Liver (tissue), 9 donors: ENCODE results near the gene SMIM15. TPM values are rescaled to one million over a fixed set of nuclear protein-coding genes. Genes with fewer than 3 reads are reported as not detected.

ENCODE experiments used
- DNase-seq: peaks from one replicate; pipeline ENCODE4 v3.0.0-alpha.2; 2017; ENCODE audit warnings: low spot score
- H3K27ac ChIP-seq, 2 donors: one replicate each; pipeline ENCODE4 v1.7.0; 2013; ENCODE audit warnings: inconsistent platforms in 2 of 2, low read length in 2 of 2, control low read depth in 1 of 2, low read depth in 1 of 2, mild to moderate bottlenecking in 1 of 2
- H3K27me3 ChIP-seq, 4 donors: one replicate each; pipeline versions ENCODE4 v1.6.1 to v1.7.0; 2013; ENCODE audit warnings: low read length in 3 of 4, inconsistent platforms in 1 of 4, mild to moderate bottlenecking in 1 of 4, moderate library complexity in 1 of 4; ENCODE audit not compliant: control insufficient read depth in 4 of 4, insufficient read depth in 4 of 4
- H3K36me3 ChIP-seq, 4 donors: one replicate each; pipeline versions ENCODE4 v1.6.1 to v1.7.0; 2013; ENCODE audit warnings: low read length in 3 of 4, mild to moderate bottlenecking in 3 of 4, low read depth in 1 of 4, moderate library complexity in 1 of 4; ENCODE audit not compliant: control insufficient read depth in 4 of 4, insufficient read depth in 3 of 4
- H3K4me1 ChIP-seq, 4 donors: one replicate each; pipeline versions ENCODE4 v1.6.1 to v1.7.0; 2013; ENCODE audit warnings: low read length in 3 of 4, mild to moderate bottlenecking in 3 of 4, moderate library complexity in 1 of 4; ENCODE audit not compliant: control insufficient read depth in 4 of 4, insufficient read depth in 4 of 4
- H3K4me3 ChIP-seq, 3 donors: one replicate each; pipeline versions ENCODE4 v1.6.1 to v1.7.0; 2013; ENCODE audit warnings: low read length in 3 of 3, control low read depth in 1 of 3, low read depth in 1 of 3, mild to moderate bottlenecking in 1 of 3
- H3K9ac ChIP-seq, 2 donors: one replicate each; pipeline ENCODE4 v1.7.0; 2013; ENCODE audit warnings: low read length in 2 of 2, mild to moderate bottlenecking in 2 of 2, moderate library complexity in 2 of 2, control low read depth in 1 of 2, low read depth in 1 of 2
- H3K9me3 ChIP-seq, 4 donors: one replicate each; pipeline versions ENCODE4 v1.6.1 to v1.7.0; 2013; ENCODE audit warnings: low read length in 3 of 4; ENCODE audit not compliant: control insufficient read depth in 4 of 4
- ATF3 ChIP-seq: IDR thresholded peaks from 2 replicates; pipeline ENCODE4 v1.6.1; 2016; ENCODE audit warnings: antibody characterized with exemption
- CTCF ChIP-seq: fragments of 150-350 bp; IDR thresholded peaks from 2 replicates; pipeline ENCODE4 v1.5.1; 2017; ENCODE audit warnings: improper control_type of control experiment, low read depth, low read length; ENCODE audit not compliant: missing input control
- EGR1 ChIP-seq, 2 donors: IDR thresholded peaks; 2 replicates each; pipeline ENCODE4 v1.6.1; 2016 to 2018; ENCODE audit warnings: antibody characterized with exemption in 2 of 2, low read depth in 2 of 2
- FOXA1 ChIP-seq: IDR thresholded peaks from 2 replicates; pipeline ENCODE4 v1.6.1; 2016; ENCODE audit warnings: antibody characterized with exemption
- FOXA2 ChIP-seq: IDR thresholded peaks from 2 replicates; pipeline ENCODE4 v1.6.1; 2016; ENCODE audit warnings: antibody characterized with exemption
- GABPA ChIP-seq, 2 donors: IDR thresholded peaks in 1 of 2; conservative IDR thresholded peaks in 1 of 2; 2 replicates each; pipeline ENCODE4 v1.6.1; 2016; ENCODE audit warnings: antibody characterized with exemption in 2 of 2, mild to moderate bottlenecking in 1 of 2, moderate library complexity in 1 of 2
- HNF4A ChIP-seq, 2 donors: conservative IDR thresholded peaks; 2 replicates each; pipeline ENCODE4 v1.6.1; 2016; ENCODE audit warnings: antibody characterized with exemption in 2 of 2, mild to moderate bottlenecking in 2 of 2
- HNF4G ChIP-seq: IDR thresholded peaks from 2 replicates; pipeline ENCODE4 v1.6.1; 2016; ENCODE audit warnings: antibody characterized with exemption
- JUND ChIP-seq, 2 donors: IDR thresholded peaks; 2 replicates each; pipeline ENCODE4 v1.6.1; 2016; ENCODE audit warnings: antibody characterized with exemption in 2 of 2
- MAX ChIP-seq: IDR thresholded peaks from 2 replicates; pipeline ENCODE4 v1.6.1; 2016; ENCODE audit warnings: antibody characterized with exemption
- NR2F2 ChIP-seq: IDR thresholded peaks from 2 replicates; pipeline ENCODE4 v1.6.1; 2016; ENCODE audit warnings: antibody characterized with exemption
- RAD21 ChIP-seq, 2 donors: IDR thresholded peaks; 2 replicates each; pipeline ENCODE4 v1.6.1; 2016; ENCODE audit warnings: antibody characterized with exemption in 2 of 2, mild to moderate bottlenecking in 2 of 2
- REST ChIP-seq: IDR thresholded peaks from 2 replicates; pipeline ENCODE4 v1.6.1; 2016; ENCODE audit warnings: antibody characterized with exemption, mild to moderate bottlenecking
- RXRA ChIP-seq, 2 donors: IDR thresholded peaks; 2 replicates each; pipeline ENCODE4 v1.6.1; 2017 to 2018; ENCODE audit warnings: antibody characterized with exemption in 2 of 2, mild to moderate bottlenecking in 1 of 2
- WGBS: extraction: QIAGEN DNeasy Blood & Tissue Kit; methylation state at CpG from one replicate; pipeline ENCODE4 v1.1.7; 2013; 5-methylcytosine and 5-hydroxymethylcytosine counted together
- polyA plus RNA-seq, 2 donors: library from polyadenylated mRNA; stranded (reverse) in 1 of 2; unstranded in 1 of 2; fragments of 200-250 nt in 1 of 2; fragments of >200 nt in 1 of 2; fragmentation: Nextera tagmentation in 1 of 2; extraction: Ambion mirVana in 1 of 2; gene quantifications; one replicate each; pipeline versions ENCODE4 v1.2.1 to v1.2.3, GENCODE V29; 2013 to 2015
- total RNA-seq, 2 donors: library from RNA; depleted of rRNA; stranded (reverse); fragments of >200 nt; gene quantifications; one replicate each; pipeline ENCODE4 v1.2.3, GENCODE V29; 2014
- TF ChIP-seq, protein P1 (sequence below): IDR thresholded peaks from 2 replicates; pipeline ENCODE4 v1.6.1; 2016; ENCODE audit warnings: antibody characterized with exemption
- donor health status: healthy.
- donor health status: healthy.
- donor health status: healthy.
- donor health status: healthy.
- donor health status: healthy.

The SMIM15 gene
- total and polyA plus RNA-seq, 4 donors, result 20.1 to 31.2 (median 24.4) TPM

GRCh38 chr5:61148515-61148914, 13.8 kb downstream of the SMIM15 start:
- DNase-seq, result no peak
- Histone ChIP-seq H3K9ac (no peak overlapping the region), H3K27ac (no peak overlapping the region), H3K36me3 (no peaks in the 10 kb centered on the region), H3K4me1 (no peaks in the 10 kb centered on the region), H3K9me3 (no peaks in the 10 kb centered on the region), H3K4me3 (no peak overlapping the region), H3K27me3 (no peaks in the 10 kb centered on the region)
- TF ChIP-seq FOXA1 (no peak), EGR1 (IDR thresholded peaks at IDR 0.05; ENCODE audit: low read depth in 2 of 2) (no peak), RAD21 (IDR thresholded peaks at IDR 0.05) (no peak), HNF4A (conservative IDR thresholded peaks at IDR 0.05) (no peak), JUND (IDR thresholded peaks at IDR 0.05) (no peak)
- TF ChIP-seq, protein P1, sequence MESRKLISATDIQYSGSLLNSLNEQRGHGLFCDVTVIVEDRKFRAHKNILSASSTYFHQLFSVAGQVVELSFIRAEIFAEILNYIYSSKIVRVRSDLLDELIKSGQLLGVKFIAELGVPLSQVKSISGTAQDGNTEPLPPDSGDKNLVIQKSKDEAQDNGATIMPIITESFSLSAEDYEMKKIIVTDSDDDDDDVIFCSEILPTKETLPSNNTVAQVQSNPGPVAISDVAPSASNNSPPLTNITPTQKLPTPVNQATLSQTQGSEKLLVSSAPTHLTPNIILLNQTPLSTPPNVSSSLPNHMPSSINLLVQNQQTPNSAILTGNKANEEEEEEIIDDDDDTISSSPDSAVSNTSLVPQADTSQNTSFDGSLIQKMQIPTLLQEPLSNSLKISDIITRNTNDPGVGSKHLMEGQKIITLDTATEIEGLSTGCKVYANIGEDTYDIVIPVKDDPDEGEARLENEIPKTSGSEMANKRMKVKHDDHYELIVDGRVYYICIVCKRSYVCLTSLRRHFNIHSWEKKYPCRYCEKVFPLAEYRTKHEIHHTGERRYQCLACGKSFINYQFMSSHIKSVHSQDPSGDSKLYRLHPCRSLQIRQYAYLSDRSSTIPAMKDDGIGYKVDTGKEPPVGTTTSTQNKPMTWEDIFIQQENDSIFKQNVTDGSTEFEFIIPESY, result no peak

- DNase-seq, result no peak
- H3K36me3 ChIP-seq, result no peaks in the 10 kb centered on the region
- H3K9me3 ChIP-seq, result no peaks in the 10 kb centered on the region
- no peak overlapping the region for H3K4me3 ChIP-seq
- TF ChIP-seq CTCF (no peak), ATF3 (no peak), MAX (no peak), HNF4A (conservative IDR thresholded peaks at IDR 0.05) (no peak), NR2F2 (no peak), FOXA2 (no peak), REST (no peak), RAD21 (IDR thresholded peaks at IDR 0.05) (no peak), GABPA (IDR thresholded peaks at IDR 0.05 in 1 of 2, conservative IDR thresholded peaks at IDR 0.05 in 1 of 2) (no peak), RXRA (IDR thresholded peaks at IDR 0.05) (no peak), FOXA1 (no peak), HNF4G (no peak)
- TF ChIP-seq, protein P1, result no peak
- 86% methylated on average over 3 of the region's 3 CpGs for WGBS
- no peaks in the 10 kb centered on the region for H3K27me3 ChIP-seq
- H3K4me1 ChIP-seq, result no peaks in the 10 kb centered on the region
- H3K9ac ChIP-seq, result no peak overlapping the region
- H3K27ac ChIP-seq, result no peak overlapping the region
Measured at GRCh38 chr5:61142811-61143210, 19.5 kb downstream of the SMIM15 start.
